ENCODE data around the gene DALRD3. TPM values are rescaled to one million over a fixed set of nuclear protein-coding genes. Genes with fewer than 3 reads are reported as not detected.

The DALRD3 gene, protein sequence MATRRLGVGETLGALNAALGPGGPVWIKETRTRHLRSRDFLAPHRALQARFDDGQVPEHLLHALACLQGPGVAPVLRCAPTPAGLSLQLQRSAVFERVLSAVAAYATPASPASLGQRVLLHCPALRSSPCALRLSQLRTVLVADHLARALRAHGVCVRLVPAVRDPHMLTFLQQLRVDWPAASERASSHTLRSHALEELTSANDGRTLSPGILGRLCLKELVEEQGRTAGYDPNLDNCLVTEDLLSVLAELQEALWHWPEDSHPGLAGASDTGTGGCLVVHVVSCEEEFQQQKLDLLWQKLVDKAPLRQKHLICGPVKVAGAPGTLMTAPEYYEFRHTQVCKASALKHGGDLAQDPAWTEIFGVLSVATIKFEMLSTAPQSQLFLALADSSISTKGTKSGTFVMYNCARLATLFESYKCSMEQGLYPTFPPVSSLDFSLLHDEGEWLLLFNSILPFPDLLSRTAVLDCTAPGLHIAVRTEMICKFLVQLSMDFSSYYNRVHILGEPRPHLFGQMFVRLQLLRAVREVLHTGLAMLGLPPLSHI
- polyA plus RNA-seq = 28.5 TPM
- long read RNA-seq, donor 1, partial matches to known transcripts = 8 of 9 reads
- long read RNA-seq, donor 1, other reads (novel, unspliced or antisense) = 0 of 9 reads
- long read RNA-seq, donor 2, transcript DALRD3-202 (12 exons, 1,739 nt) = major isoform, 6 of 255 reads
- long read RNA-seq, donor 2, partial matches to known transcripts = 102 of 255 reads
- long read RNA-seq, donor 2, other reads (novel, unspliced or antisense) = 146 of 255 reads
- long read RNA-seq, donor 3 = 0 reads
- long read RNA-seq, donor 4, partial matches to known transcripts = 22 of 22 reads
- long read RNA-seq, donor 4, other reads (novel, unspliced or antisense) = 0 of 22 reads
- long read RNA-seq, donor 5, partial matches to known transcripts = 0 of 1 reads
- long read RNA-seq, donor 5, other reads (novel, unspliced or antisense) = 0 of 1 reads
- long read RNA-seq, donor 6, partial matches to known transcripts = 175 of 198 reads
- long read RNA-seq, donor 6, other reads (novel, unspliced or antisense) = 21 of 198 reads
- long read RNA-seq, donor 7 = 0 reads
- long read RNA-seq, donor 8, partial matches to known transcripts = 198 of 230 reads
- long read RNA-seq, donor 8, other reads (novel, unspliced or antisense) = 29 of 230 reads
- long read RNA-seq, donor 9, partial matches to known transcripts = 0 of 6 reads
- long read RNA-seq, donor 9, other reads (novel, unspliced or antisense) = 0 of 6 reads
- long read RNA-seq, donor 10, partial matches to known transcripts = 0 of 5 reads
- long read RNA-seq, donor 10, other reads (novel, unspliced or antisense) = 0 of 5 reads
- long read RNA-seq, donor 11, partial matches to known transcripts = 129 of 152 reads
- long read RNA-seq, donor 11, other reads (novel, unspliced or antisense) = 22 of 152 reads

- peaks cover 25% of the 10 kb centered on the region for H3K4me1 ChIP-seq (ENCODE audit: control insufficient read depth, insufficient read depth, low read length)
- peaks cover 35% of the 10 kb centered on the region for H3K36me3 ChIP-seq (ENCODE audit: control insufficient read depth, insufficient read depth, low read length)
- H3K27ac ChIP-seq (ENCODE audit: low read length) = peak within 1 kb of the TSS; percentile 80
- WGBS (ENCODE audit: insufficient coverage, low lambda C conversion rate) = no CpG with 5 or more reads among the region's 85 CpGs
- DNase-seq = peak; percentile 56 to 83
- H3K4me3 ChIP-seq (ENCODE audit: low read length) = peak within 1 kb of the TSS; percentile 78
- no peaks in the 10 kb centered on the region for H3K27me3 ChIP-seq (ENCODE audit: control insufficient read depth, insufficient read depth, low read length)
- peaks cover 3% of the 10 kb centered on the region for H3K9me3 ChIP-seq (ENCODE audit: control insufficient read depth, low read depth, low read length)
These were observed at the start of gene DALRD3 for GRCh38 chr3:49017971-49018706. Gene DALRD3, minus strand, starts transcription at chr3:49018580. Its CDS starts 16 bp downstream, at chr3:49018564.

DNA sequence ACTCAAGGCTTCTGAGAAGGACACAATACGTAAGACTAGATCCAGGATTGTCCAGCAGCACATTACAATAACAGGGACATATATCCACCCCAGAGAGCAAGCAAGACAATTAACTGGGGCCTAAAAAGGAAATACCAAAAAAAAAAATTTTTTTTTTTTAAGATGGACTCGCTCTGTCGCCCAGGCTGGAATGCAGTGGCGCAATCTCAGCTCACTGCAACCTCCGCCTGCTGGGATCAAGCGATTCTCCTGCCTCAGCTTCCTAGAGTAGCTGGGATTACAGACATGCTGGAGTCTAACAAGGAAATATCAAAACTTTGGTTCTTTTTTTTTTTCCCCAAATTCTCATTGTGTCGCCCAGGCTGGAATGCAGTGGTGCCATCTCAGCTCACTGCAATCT, 39.6 kb upstream of the DALRD3 start:
- WGBS (ENCODE audit: insufficient coverage, low lambda C conversion rate) = no CpG with 5 or more reads among the region's 7 CpGs
- H3K9me3 ChIP-seq (ENCODE audit: control insufficient read depth, low read depth, low read length) = no peaks in the 10 kb centered on the region
- no peaks in the 10 kb centered on the region for H3K27me3 ChIP-seq (ENCODE audit: control insufficient read depth, insufficient read depth, low read length)
- no peaks in the 10 kb centered on the region for H3K4me1 ChIP-seq (ENCODE audit: control insufficient read depth, insufficient read depth, low read length)
- no peak overlapping the region for H3K4me3 ChIP-seq (ENCODE audit: low read length)
- DNase-seq = no peak
- H3K36me3 ChIP-seq (ENCODE audit: control insufficient read depth, insufficient read depth, low read length) = peaks cover 55% of the 10 kb centered on the region
- H3K27ac ChIP-seq (ENCODE audit: low read length) = no peak overlapping the region

DNA sequence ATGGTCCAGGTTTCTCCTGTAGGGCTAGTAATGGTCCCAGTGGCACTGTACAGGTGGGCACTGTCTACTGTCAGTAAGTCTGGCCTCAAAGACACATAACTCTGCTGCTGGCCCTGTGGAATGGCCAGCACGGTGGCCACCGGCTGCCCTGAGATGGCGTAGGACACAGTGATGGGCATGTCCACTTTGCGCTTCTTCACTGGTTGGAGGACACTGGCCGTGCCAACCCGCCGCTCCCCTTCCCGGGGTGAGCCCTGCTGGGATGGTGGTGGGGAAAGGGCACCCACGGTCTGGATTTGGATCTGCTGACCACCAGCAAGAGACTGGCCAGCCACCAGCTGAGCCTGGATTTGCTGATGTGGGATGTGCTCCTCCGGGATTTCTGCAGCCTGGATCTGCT, 38.9 kb upstream of the DALRD3 start:
- no CpG with 5 or more reads among the region's 10 CpGs for WGBS (ENCODE audit: insufficient coverage, low lambda C conversion rate)
- H3K4me1 ChIP-seq (ENCODE audit: control insufficient read depth, insufficient read depth, low read length) = no peaks in the 10 kb centered on the region
- no peak for DNase-seq
- no peaks in the 10 kb centered on the region for H3K27me3 ChIP-seq (ENCODE audit: control insufficient read depth, insufficient read depth, low read length)
- no peak overlapping the region for H3K4me3 ChIP-seq (ENCODE audit: low read length)
- no peak overlapping the region for H3K27ac ChIP-seq (ENCODE audit: low read length)
- peaks cover 58% of the 10 kb centered on the region for H3K36me3 ChIP-seq (ENCODE audit: control insufficient read depth, insufficient read depth, low read length)
- H3K9me3 ChIP-seq (ENCODE audit: control insufficient read depth, low read depth, low read length) = no peaks in the 10 kb centered on the region

GRCh38 chr3:49054344-49054862, 36.0 kb upstream of the DALRD3 start:
- WGBS (ENCODE audit: insufficient coverage, low lambda C conversion rate) = no CpG with 5 or more reads among the region's 2 CpGs
- no peaks in the 10 kb centered on the region for H3K4me1 ChIP-seq (ENCODE audit: control insufficient read depth, insufficient read depth, low read length)
- peaks cover 67% of the 10 kb centered on the region for H3K36me3 ChIP-seq (ENCODE audit: control insufficient read depth, insufficient read depth, low read length)

GRCh38 chr3:49053543-49053942, 35.2 kb upstream of the DALRD3 start:
- Histone ChIP-seq H3K36me3 (ENCODE audit: control insufficient read depth, insufficient read depth, low read length) (peaks cover 67% of the 10 kb centered on the region), H3K4me1 (ENCODE audit: control insufficient read depth, insufficient read depth, low read length) (no peaks in the 10 kb centered on the region), H3K9me3 (ENCODE audit: control insufficient read depth, low read depth, low read length) (no peaks in the 10 kb centered on the region), H3K4me3 (ENCODE audit: low read length) (no peak overlapping the region), H3K27me3 (ENCODE audit: control insufficient read depth, insufficient read depth, low read length) (no peaks in the 10 kb centered on the region), H3K27ac (ENCODE audit: low read length) (no peak overlapping the region)
- 60% methylated on average over 1 of the region's 1 CpG for WGBS (ENCODE audit: insufficient coverage, low lambda C conversion rate)
- DNase-seq = no peak

More at GRCh38 chr3:49054344-49054862, 36.0 kb upstream of the DALRD3 start:
- no peak for DNase-seq
- Histone ChIP-seq H3K27me3 (ENCODE audit: control insufficient read depth, insufficient read depth, low read length) (no peaks in the 10 kb centered on the region), H3K27ac (ENCODE audit: low read length) (no peak overlapping the region), H3K9me3 (ENCODE audit: control insufficient read depth, low read depth, low read length) (no peaks in the 10 kb centered on the region), H3K4me3 (ENCODE audit: low read length) (no peak overlapping the region)

DNA sequence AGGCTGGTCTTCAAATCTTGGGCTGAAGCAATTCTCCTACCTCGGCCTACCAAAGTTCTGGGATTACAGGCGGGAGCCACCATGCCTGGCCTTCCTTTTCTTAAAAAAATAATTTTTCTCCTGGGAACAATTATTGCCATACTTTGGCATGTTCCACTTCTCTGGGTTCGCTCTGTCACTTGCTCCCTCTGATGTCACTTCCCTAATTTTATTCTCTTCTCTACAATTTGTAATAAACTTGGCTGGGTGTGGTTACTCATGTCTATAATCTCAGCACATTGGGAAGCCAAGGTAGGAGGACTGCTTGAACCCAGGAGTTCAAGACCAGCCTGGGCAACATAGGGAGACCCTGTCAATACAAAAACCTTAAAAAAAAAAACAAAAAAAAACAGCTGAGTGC, 16.9 kb upstream of the DALRD3 start:
- Histone ChIP-seq H3K27ac (ENCODE audit: low read length) (no peak overlapping the region), H3K4me1 (ENCODE audit: control insufficient read depth, insufficient read depth, low read length) (no peaks in the 10 kb centered on the region), H3K27me3 (ENCODE audit: control insufficient read depth, insufficient read depth, low read length) (no peaks in the 10 kb centered on the region), H3K9me3 (ENCODE audit: control insufficient read depth, low read depth, low read length) (no peaks in the 10 kb centered on the region), H3K36me3 (ENCODE audit: control insufficient read depth, insufficient read depth, low read length) (peaks cover 68% of the 10 kb centered on the region), H3K4me3 (ENCODE audit: low read length) (no peak overlapping the region)
- 88% methylated on average over 1 of the region's 3 CpGs for WGBS (ENCODE audit: insufficient coverage, low lambda C conversion rate)
- DNase-seq = no peak

GRCh38 chr3:49034650-49035049, 16.3 kb upstream of the DALRD3 start:
- Histone ChIP-seq H3K4me1 (ENCODE audit: control insufficient read depth, insufficient read depth, low read length) (no peaks in the 10 kb centered on the region), H3K27me3 (ENCODE audit: control insufficient read depth, insufficient read depth, low read length) (no peaks in the 10 kb centered on the region), H3K4me3 (ENCODE audit: low read length) (no peak overlapping the region), H3K9me3 (ENCODE audit: control insufficient read depth, low read depth, low read length) (no peaks in the 10 kb centered on the region), H3K36me3 (ENCODE audit: control insufficient read depth, insufficient read depth, low read length) (peaks cover 70% of the 10 kb centered on the region), H3K27ac (ENCODE audit: low read length) (no peak overlapping the region)
- WGBS (ENCODE audit: insufficient coverage, low lambda C conversion rate) = no CpG with 5 or more reads among the region's 2 CpGs
- no peak for DNase-seq

- Histone ChIP-seq H3K4me1 (ENCODE audit: control insufficient read depth, insufficient read depth, low read length) (peaks cover 11% of the 10 kb centered on the region), H3K4me3 (ENCODE audit: low read length) (no peak overlapping the region), H3K27ac (ENCODE audit: low read length) (no peak overlapping the region), H3K36me3 (ENCODE audit: control insufficient read depth, insufficient read depth, low read length) (peaks cover 65% of the 10 kb centered on the region), H3K9me3 (ENCODE audit: control insufficient read depth, low read depth, low read length) (no peaks in the 10 kb centered on the region), H3K27me3 (ENCODE audit: control insufficient read depth, insufficient read depth, low read length) (no peaks in the 10 kb centered on the region)
- WGBS (ENCODE audit: insufficient coverage, low lambda C conversion rate) = no CpG with 5 or more reads among the region's 6 CpGs
- DNase-seq = no peak
These were observed 14.4 kb upstream of the DALRD3 start for GRCh38 chr3:49032646-49033304.

DNA sequence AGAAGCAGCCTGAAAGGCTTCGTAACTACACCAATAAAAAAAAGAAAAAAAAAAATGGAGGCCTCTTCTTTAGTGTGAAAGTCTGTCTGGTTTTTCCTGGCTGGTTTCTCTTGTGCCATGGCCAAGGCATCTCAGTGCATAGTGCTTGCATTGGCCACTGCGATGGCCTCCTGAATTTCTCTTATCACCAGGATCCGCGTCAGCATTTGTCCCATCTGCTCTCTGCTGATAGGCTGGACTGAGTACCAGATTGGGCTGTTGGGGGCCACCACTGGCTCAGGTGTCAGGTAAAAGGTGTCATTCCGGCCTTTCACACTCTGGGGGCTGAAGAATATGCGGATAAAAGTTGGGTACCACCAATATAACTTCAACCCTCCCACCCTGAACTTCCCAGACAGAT, 11.9 kb upstream of the DALRD3 start:
- no CpG with 5 or more reads among the region's 6 CpGs for WGBS (ENCODE audit: insufficient coverage, low lambda C conversion rate)
- Histone ChIP-seq H3K4me3 (ENCODE audit: low read length) (no peak overlapping the region), H3K27ac (ENCODE audit: low read length) (no peak overlapping the region), H3K36me3 (ENCODE audit: control insufficient read depth, insufficient read depth, low read length) (peaks cover 75% of the 10 kb centered on the region), H3K4me1 (ENCODE audit: control insufficient read depth, insufficient read depth, low read length) (peaks cover 11% of the 10 kb centered on the region), H3K9me3 (ENCODE audit: control insufficient read depth, low read depth, low read length) (no peaks in the 10 kb centered on the region), H3K27me3 (ENCODE audit: control insufficient read depth, insufficient read depth, low read length) (no peaks in the 10 kb centered on the region)
- DNase-seq = no peak
